ENCODE results near the gene CYRIA.

The CYRIA gene

DNA sequence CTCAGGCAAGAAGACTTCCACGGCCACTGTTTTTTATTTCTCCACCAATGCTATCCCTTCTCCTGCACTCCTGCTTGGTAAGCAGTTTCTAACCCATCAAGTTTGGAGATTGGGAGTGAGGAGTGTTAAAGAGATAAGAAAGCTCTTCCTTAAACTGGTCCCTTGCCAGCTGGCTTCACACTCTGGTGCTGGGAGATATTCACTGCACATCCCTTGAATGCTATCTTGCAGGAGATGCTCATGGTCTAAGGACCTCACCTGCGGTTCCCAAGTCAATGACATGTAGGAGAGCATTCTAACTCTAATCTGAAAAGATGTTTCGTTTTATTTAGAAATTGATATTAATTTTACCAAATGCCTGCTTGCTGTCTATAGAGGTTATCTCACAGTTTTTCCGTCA, 28.2 kb upstream of the CYRIA start:
- no peak overlapping the region for H3K4me3 ChIP-seq (ENCODE audit: low read depth, low read length)
- TF ChIP-seq, protein P1, sequence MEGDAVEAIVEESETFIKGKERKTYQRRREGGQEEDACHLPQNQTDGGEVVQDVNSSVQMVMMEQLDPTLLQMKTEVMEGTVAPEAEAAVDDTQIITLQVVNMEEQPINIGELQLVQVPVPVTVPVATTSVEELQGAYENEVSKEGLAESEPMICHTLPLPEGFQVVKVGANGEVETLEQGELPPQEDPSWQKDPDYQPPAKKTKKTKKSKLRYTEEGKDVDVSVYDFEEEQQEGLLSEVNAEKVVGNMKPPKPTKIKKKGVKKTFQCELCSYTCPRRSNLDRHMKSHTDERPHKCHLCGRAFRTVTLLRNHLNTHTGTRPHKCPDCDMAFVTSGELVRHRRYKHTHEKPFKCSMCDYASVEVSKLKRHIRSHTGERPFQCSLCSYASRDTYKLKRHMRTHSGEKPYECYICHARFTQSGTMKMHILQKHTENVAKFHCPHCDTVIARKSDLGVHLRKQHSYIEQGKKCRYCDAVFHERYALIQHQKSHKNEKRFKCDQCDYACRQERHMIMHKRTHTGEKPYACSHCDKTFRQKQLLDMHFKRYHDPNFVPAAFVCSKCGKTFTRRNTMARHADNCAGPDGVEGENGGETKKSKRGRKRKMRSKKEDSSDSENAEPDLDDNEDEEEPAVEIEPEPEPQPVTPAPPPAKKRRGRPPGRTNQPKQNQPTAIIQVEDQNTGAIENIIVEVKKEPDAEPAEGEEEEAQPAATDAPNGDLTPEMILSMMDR (IDR thresholded peaks at IDR 0.05; ENCODE audit: control insufficient read depth, extremely low read depth, insufficient read depth), result no peak
- no peak for DNase-seq (ENCODE audit: low read depth)

DNA sequence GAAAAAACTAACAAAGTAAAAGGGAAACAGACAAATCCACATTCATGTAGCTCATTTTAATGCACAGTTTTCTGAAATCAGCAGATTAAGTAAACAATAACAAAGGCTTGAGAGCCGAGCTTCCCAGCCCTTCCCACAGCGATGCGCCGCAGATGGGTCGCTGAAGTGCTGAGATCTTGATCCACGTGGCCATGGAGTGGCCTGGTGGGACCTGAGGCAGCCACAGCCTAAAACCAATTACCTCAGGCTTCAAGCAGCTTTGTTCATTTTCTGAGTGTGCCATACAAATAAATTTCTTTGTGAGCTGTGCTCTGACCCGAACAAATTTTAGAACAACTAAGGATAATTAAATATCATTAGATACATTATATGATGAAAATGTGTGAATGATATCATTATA, 25.6 kb upstream of the CYRIA start:
- TF ChIP-seq, protein P1 (IDR thresholded peaks at IDR 0.05; ENCODE audit: control insufficient read depth, extremely low read depth, insufficient read depth), result no peak
- no peak overlapping the region for H3K4me3 ChIP-seq (ENCODE audit: low read depth, low read length)
- no peak for DNase-seq (ENCODE audit: low read depth)

DNA sequence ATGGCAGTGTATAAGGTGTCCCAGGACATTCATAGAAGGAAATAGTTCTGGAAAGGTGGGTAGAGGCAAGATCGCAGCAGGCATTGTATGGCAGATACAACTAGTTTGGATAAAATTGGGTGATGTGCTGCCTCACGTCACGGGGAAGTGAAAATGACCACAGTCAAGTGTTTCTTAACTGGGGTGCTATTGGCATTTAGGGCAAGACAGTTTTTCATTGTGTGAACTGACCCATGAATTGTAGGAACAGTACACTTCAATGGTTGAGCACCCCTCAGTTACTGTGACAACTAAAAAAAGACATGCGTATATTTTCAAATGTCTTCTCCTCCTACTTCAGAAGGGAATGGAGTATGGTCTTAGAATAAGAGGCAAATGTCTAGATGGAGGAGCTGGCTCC, 22.3 kb upstream of the CYRIA start:
- DNase-seq (ENCODE audit: low read depth), result no peak
- TF ChIP-seq, protein P1 (IDR thresholded peaks at IDR 0.05; ENCODE audit: control insufficient read depth, extremely low read depth, insufficient read depth), result no peak
- no peak overlapping the region for H3K4me3 ChIP-seq (ENCODE audit: low read depth, low read length)

DNA sequence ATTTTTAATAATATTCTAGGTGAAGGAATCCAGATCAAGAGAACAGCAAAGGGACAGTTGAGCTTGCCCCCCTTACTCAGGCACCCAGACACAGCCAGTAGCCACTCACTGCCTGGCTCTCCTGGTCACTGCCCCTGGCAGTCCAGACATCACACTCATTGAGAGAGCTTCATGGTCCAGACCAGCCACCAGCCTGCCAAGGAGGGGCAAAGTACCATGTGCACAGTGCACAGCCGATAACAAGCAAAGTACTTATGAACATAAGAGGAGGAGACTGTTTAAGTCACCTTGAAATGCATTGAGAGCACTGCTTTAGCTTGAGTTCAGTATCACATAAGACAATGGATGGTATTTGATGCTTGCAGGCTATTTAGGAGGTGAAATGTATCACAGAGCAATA, 21.6 kb upstream of the CYRIA start:
- no peak for DNase-seq (ENCODE audit: low read depth)
- TF ChIP-seq, protein P1 (IDR thresholded peaks at IDR 0.05; ENCODE audit: control insufficient read depth, extremely low read depth, insufficient read depth), result no peak
- no peak overlapping the region for H3K4me3 ChIP-seq (ENCODE audit: low read depth, low read length)

DNA sequence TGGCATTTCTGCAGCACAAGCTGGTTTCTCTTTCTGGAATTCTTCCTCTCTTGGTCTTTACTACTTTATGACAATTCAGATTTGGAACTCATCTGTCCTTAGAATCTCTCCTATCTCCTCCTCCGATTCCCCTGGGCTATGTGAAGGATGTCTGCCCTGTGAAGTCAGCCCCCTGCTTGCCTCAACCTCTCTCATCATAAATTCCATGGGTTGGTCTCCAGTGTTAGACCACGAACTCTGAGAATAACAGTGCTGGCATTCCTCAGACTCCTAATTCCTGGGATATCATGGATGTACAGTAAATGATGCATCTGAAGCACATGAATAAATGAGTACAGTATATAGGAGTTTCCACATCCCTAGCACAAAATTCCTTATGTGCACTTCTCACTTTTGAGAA, 21.0 kb upstream of the CYRIA start:
- no peak for DNase-seq (ENCODE audit: low read depth)
- TF ChIP-seq, protein P1 (IDR thresholded peaks at IDR 0.05; ENCODE audit: control insufficient read depth, extremely low read depth, insufficient read depth), result no peak
- H3K4me3 ChIP-seq (ENCODE audit: low read depth, low read length), result no peak overlapping the region

DNA sequence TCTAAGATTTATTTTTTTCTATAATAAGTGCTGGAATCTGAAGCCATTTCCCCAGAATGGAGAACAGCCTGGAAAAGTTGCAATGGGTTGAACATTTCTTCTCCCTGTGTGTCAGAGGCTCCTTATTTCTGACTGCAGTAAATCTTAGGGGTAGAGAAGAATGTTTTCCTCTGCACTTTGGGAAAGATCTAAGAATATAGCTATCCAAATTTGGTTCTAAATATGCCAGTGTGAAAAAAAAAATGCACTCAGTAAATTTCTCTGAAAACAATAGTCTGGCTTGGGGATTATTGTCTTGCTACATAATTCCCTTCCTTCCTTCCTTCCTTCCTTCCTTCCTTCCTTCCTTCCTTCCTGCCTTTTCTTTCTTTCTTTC, 19.7 kb upstream of the CYRIA start:
- H3K4me3 ChIP-seq (ENCODE audit: low read depth, low read length), result no peak overlapping the region
- TF ChIP-seq, protein P1 (IDR thresholded peaks at IDR 0.05; ENCODE audit: control insufficient read depth, extremely low read depth, insufficient read depth), result no peak
- no peak for DNase-seq (ENCODE audit: low read depth)

DNA sequence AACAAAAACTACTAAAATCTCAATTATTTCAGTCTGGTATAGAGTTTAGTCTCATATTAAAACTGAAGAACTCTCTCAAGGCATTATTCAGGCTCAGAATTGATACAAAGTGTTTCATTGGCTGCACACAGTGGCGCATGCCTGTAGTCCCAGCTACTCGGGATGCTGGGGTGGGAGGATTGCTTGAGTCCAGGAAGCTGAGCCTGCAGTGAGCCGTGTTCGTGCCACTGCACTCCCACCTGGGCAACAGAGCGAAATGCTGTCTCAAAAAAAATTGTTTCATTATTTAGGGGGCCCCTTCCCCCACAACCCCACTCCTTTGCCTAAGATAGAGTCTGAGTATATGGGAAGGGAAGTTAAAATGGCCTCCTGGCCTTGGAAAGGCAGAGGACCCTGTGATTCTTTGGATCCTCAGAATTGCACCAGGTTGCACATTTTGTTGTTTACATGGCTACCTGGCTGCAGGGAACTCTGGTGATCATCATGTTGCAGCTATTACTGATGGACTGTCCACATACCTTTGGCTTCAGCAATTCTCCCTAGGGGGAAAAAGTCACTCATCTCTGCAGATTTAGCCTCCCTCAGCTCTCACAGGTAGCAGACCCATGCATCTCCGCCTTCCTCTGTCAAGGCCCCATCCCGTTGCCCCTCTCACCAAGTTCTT, 19.2 kb upstream of the CYRIA start:
- H3K4me3 ChIP-seq (ENCODE audit: low read depth, low read length), result no peak overlapping the region
- DNase-seq (ENCODE audit: low read depth), result no peak
- TF ChIP-seq, protein P1 (IDR thresholded peaks at IDR 0.05; ENCODE audit: control insufficient read depth, extremely low read depth, insufficient read depth), result no peak

Data from LNCaP clone FGC (cell line).